GM21576 (cell line): ENCODE data around the gene PIGT.
"Not testable (repeated sequence)": the region's sequence is repeated elsewhere in the genome, so short reads cannot be mapped to it uniquely, and the experiment has no call there.

ENCODE experiments used
- ATAC-seq: cut with Tn5 transposase; IDR thresholded peaks from one replicate; pipeline ENCODE4 v1.9.1; 2021; ENCODE audit warnings: mild to moderate bottlenecking, moderate library complexity; ENCODE audit not compliant: unreplicated experiment

The PIGT gene

GRCh38 chr20:45462711-45463509, 47.0 kb downstream of the PIGT start:
- no peak for ATAC-seq

GRCh38 chr20:45463709-45464108, 47.8 kb downstream of the PIGT start:
- no peak for ATAC-seq

GRCh38 chr20:45465491-45466266, 49.7 kb downstream of the PIGT start:
- ATAC-seq = no peak

- ATAC-seq = no peak
Observed at GRCh38 chr20:45467172-45467571, 51.2 kb downstream of the PIGT start.

- no peak for ATAC-seq
Observed at GRCh38 chr20:45467861-45468260, 51.9 kb downstream of the PIGT start.

- ATAC-seq = no peak
Observed at GRCh38 chr20:45469336-45470261, 53.7 kb downstream of the PIGT start, which contains the start of gene WFDC2. TSS of gene WFDC2 (plus strand) at chr20:45469753. CDS start at chr20:45469782, 29 bp downstream.

- ATAC-seq = no peak
Observed at GRCh38 chr20:45470262-45470931, 54.5 kb downstream of the PIGT start.

GRCh38 chr20:45470937-45471336, 55.0 kb downstream of the PIGT start:
- ATAC-seq = no peak

GRCh38 chr20:45472286-45472685, 56.3 kb downstream of the PIGT start:
- not testable (repeated sequence) for ATAC-seq
